B cell (primary cell): ENCODE measurements around the gene IL15.

Experiments used
- EZH2 ChIP-seq: IDR thresholded peaks from 2 replicates; pipeline ENCODE4 v1.6.1; 2012; ENCODE audit warnings: borderline replicate concordance, low read depth, mild to moderate bottlenecking, moderate library complexity, low read length; ENCODE audit not compliant: insufficient read depth, poor library complexity, severe bottlenecking
- TF ChIP-seq, protein P1 (sequence below): fragments of 200-600 bp; IDR thresholded peaks from one replicate; pipeline ENCODE4 v1.8.0; 2022; ENCODE audit warnings: antibody characterized with exemption, mild to moderate bottlenecking

- TF ChIP-seq, protein P1, sequence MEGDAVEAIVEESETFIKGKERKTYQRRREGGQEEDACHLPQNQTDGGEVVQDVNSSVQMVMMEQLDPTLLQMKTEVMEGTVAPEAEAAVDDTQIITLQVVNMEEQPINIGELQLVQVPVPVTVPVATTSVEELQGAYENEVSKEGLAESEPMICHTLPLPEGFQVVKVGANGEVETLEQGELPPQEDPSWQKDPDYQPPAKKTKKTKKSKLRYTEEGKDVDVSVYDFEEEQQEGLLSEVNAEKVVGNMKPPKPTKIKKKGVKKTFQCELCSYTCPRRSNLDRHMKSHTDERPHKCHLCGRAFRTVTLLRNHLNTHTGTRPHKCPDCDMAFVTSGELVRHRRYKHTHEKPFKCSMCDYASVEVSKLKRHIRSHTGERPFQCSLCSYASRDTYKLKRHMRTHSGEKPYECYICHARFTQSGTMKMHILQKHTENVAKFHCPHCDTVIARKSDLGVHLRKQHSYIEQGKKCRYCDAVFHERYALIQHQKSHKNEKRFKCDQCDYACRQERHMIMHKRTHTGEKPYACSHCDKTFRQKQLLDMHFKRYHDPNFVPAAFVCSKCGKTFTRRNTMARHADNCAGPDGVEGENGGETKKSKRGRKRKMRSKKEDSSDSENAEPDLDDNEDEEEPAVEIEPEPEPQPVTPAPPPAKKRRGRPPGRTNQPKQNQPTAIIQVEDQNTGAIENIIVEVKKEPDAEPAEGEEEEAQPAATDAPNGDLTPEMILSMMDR: no peak
- TF ChIP-seq EZH2: no peak
These were observed at the start of gene IL15 for GRCh38 chr4:141636082-141636770.
